Activated T-cell treated with anti-CD3 and anti-CD28 coated beads for 48 hours (primary cell): ENCODE measurements around the gene PIGX.

ENCODE experiments used
- DNase-seq: peaks from one replicate; pipeline ENCODE4 v3.0.0-alpha.2; 2020; ENCODE audit warnings: low read depth

The PIGX gene

DNA sequence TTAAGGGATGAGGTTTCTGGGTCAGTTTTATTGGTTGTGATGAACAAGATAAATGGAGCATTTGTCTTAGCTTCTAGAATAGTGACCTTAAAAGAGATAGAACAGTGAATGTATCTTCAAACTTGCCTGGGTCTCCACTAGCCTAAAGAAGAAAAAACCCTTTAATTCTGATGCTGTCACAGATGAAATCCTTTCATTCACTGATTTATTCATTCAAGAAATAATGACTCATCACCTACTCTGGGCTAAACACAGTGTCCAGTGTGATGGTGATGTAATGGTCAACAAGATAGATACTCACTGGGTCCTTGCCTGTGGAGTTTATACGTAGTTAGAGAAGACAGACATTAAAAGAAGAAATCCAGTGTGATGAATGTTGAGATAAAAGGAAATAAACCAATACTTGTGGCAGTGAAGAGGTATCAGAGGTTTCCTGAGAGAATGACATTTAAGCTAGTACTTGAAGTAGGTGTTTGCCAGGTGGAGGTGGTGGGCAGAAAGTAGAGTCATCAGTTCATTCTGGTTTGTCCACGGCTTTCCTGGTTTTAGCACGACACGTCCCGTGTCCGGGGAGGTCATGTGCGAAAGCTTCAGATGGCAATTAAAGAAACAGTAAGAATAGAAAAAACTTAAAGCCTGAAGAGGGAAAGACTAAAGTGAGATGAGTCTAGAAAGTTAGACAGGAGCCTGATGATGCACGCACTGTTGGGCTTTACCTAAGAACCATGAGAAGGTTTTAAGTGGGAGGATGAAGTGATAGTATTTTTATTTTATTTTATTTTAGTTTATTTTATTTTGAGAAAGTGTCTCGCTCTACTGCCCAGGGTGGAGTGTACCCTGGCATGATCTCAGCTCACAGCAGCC is 45.9 kb downstream of the PIGX start:
- peak; percentile 5 for DNase-seq

DNA sequence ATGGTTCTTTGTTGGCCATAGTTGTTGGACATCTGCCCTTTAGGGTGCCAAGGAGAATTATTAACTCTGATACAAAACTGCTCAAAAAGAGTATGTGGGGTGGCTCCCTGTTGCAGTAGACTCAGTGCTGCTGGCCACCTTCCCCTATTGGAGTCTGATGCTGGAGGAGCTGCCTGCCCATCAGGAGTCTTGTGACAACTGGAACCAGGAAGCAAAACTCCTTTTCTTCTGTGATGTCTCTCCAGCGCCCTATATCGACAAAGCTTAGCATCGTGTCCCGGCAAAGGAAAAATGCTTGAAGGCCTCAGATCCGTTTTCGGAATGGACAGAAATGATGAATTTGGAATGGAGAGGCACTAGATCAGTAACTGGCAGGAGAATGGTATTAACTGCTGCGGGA is 51.0 kb downstream of the PIGX start:
- DNase-seq: no peak

DNA sequence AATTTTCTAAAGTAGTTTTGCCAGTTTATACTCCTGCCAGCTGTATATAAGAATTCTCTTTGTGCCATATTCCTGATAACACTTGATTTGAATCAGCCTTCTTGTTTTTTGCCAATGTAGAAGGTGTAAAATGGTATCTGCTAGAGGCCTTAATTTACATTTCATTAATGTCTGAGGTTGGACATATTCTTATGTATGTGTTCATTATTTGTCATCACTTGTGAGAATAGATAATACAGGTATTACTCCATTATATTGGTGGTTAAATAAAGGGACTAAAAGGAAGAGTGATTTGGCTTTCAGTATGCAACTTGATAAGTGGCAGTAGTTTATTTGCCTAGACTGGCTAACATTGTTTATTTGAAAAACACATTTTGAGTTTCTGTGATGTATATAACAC is 53.3 kb downstream of the PIGX start:
- DNase-seq: no peak

DNA sequence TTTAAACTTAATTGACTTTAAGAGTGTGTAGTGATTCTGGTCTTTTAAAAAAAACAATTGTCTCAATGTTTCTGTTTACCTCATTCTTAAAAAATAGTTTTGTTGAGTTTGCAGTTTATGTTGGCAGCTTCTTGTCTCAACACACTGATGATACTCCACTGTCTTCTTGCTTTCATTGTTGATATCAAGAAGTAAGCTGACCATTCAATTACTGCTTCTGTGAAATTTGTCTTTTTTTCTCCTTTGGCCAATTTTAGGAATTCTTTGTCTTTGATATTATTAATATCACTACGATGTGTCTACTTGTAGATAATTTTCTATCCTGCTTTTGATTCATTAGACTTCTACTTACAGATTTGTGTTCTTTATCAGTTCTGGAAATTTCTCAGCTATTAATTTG is 58.9 kb downstream of the PIGX start:
- DNase-seq: no peak

DNA sequence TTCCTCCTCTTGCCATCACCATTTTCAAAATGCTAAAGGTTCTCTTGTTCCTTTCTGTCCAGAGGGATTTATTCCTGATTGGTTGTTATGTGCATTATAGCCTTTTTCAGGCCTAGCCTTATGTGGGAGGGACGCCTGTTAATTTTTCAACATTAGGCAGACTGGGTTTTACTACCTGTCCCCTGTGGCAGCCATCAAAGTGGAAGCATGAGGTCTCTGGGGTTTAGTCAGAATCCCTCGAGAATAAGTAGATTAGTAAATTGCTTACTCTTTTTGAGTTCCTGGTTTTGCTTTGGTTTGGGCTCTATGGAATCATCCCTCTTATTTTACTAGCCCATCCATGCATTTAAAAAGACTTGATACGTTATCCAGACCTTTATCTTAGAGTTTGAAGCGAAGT is 59.9 kb downstream of the PIGX start:
- DNase-seq: no peak

DNA sequence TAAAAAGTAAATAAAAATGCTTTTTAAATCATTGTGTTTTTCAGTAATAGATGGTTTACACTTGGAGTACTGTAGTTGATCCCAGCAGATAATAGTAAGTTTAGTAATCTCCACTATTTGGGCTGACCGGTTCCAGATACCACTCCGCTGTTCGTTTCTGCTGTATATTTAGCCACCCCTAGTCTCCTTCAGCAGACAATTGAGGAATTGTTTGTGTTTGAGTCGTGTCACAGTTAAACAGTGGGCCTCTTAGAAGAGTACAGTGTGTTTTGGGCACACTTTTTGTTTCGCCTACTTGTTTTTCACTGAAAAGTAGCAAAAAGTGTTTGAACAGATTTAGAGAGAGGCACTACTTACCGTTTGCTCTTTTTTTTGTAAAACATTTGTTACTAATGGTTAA is 60.7 kb downstream of the PIGX start:
- DNase-seq: no peak

DNA sequence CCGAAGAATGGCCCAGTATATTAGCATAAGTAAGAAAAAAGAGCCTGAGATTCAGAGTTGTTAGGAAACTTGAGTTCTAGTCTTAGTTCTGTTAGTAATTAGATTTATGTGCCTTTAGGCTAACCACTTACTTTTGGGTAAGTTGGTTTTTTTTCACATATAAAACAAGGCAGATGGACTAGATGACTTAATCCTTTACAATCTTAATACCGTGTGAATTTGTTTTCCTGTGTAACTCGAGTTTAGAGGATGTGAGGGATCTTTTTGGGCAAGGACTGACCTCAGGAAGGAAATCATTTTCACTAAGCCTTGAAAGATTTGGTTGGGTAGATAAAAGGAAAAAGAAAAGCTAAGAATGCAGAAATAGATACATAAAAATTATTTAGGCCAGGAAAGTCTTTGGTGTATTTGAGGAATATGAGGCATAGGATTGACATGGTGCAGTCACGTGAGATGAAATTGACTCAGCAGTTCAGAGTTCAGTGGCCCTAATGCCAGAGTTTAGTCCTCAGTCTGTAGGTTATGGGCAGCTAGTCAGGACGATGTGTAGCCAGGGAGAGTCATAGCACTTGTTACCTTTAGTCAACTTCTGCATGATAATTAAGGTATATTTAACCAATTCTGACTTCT is 62.1 kb downstream of the PIGX start:
- no peak for DNase-seq

DNA sequence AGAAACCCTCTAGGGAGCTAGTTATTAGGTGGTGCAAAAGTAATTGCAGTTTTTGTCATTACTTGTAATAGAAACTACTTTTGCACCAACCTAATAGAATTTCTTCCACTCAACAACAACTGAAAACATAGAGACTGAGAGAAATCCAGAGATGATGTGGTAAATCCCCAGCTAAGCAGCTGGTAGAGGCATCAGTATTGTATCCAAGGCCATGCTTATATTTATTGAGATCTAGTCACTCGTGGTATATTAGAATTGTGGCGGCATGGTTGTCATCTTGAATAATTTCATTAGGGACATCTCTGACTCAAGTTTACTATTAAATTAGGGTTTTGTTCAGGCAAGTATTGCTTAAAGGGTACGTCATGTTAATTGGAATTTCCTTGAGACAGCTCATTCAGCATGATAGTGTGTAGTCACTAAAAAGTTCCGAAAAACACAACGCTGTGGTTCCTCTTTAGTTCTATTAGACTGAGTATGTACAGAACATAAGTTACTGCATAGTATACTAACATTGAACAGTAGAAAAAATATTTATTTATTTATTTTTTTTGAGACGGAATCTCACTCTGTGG is 62.8 kb downstream of the PIGX start:
- no peak for DNase-seq

DNA sequence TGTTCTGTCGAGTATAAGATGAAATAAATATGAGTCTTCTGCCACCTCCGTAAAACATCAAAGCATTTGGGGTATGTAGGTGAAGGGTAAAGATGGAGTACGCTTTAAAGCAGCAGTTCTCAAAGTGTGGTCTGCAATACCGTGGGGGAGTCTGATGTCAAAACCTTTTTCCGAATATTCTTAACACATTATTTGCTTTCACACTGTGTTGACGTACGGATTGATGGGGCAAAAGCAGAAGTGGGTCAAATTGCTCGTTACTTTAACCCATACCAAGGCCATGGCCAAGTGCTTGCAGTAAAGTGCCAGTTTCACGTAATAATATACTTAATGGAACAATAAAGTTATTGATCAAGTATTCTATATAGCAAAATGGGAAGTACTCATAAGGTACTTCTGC is 63.8 kb downstream of the PIGX start:
- DNase-seq: no peak

DNA sequence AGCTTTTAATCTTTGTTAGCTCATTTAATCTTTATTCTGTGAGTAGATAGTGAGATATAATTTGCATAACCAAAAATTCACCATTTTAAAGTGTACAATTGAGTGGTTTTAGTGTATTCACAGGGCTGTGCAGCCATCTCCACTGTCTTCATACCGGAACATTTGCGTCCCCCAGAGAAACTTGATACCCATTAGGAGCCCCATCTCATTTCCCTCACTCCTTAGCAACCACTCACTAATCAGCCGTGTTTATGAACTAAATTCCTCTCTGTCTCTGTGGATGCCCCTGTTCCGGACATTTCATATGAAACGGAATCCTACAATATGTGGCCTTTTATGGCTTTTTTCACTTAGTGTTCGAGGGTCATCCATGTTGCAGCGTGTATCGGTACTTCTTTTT is 65.7 kb downstream of the PIGX start:
- DNase-seq: no peak

DNA sequence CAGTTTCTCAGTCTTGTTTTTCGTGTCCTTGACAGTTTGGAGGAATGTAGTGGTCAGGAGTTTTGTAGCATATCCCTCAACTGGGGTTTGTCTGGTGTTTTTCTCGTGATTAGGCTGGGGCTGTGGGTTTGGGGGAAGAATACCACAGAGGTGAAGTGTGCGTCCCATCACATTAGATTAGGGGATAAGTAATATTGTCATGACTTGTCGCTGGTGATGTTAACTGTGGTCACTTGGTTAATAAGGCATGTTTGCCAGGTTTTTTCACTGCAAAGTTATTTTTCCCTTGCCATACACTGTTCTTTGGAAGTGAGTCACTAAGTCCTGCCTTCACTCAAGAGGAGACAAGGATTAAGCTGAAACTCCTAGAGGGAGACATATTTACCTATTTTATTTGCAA is 66.6 kb downstream of the PIGX start:
- no peak for DNase-seq

DNA sequence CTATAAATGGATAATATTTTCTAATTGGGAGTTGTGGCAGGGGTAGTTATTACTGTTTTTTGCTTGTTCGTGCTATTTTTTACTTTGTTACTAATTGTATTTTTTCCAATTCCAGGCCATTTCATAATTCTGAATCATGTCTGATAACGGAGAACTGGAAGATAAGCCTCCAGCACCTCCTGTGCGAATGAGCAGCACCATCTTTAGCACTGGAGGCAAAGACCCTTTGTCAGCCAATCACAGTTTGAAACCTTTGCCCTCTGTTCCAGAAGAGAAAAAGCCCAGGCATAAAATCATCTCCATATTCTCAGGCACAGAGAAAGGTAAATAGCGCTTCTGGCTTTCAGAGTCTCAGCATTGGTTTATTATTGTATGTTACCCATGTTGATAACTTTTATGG is 70.3 kb downstream of the PIGX start:
- no peak for DNase-seq
